Neural crest cell (in vitro differentiated cells): ENCODE results near the gene CFDP1. TPM values are rescaled to one million over a fixed set of nuclear protein-coding genes. Genes with fewer than 3 reads are reported as not detected.
"Not testable (repeated sequence)": the region's sequence is repeated elsewhere in the genome, so short reads cannot be mapped to it uniquely, and the experiment has no call there.

Source experiments
- DNase-seq: peaks from one replicate; pipeline ENCODE4 v3.0.0; 2021; ENCODE audit warnings: low read depth, mixed read lengths, low spot score
- H3K27ac Mint-ChIP-seq: one replicate; pipeline ENCODE4 v1.8.0; 2021; ENCODE audit warnings: mild to moderate bottlenecking, mixed read lengths; ENCODE audit not compliant: unreplicated experiment
- H3K27me3 Mint-ChIP-seq: 2 replicates; pipeline ENCODE4 v1.8.0; 2021; ENCODE audit warnings: low read depth, mild to moderate bottlenecking, mixed read lengths
- H3K36me3 Mint-ChIP-seq: 2 replicates; pipeline ENCODE4 v1.8.0; 2021; ENCODE audit warnings: low read depth, mild to moderate bottlenecking, mixed read lengths
- H3K4me1 Mint-ChIP-seq: 2 replicates; pipeline ENCODE4 v1.8.0; 2021; ENCODE audit warnings: mixed read lengths
- H3K4me3 Mint-ChIP-seq: one replicate; pipeline ENCODE4 v1.8.0; 2021; ENCODE audit warnings: mild to moderate bottlenecking, mixed read lengths
- H3K9me3 Mint-ChIP-seq: 2 replicates; pipeline ENCODE4 v1.8.0; 2021; ENCODE audit warnings: mixed read lengths
- total RNA-seq: library from RNA; stranded (reverse); gene quantifications from 2 replicates; pipeline ENCODE4 v1.2.1, GENCODE V29; 2021
- TF ChIP-seq, protein P1 (sequence below): fragments of 200-600 bp; sonication (generic); conservative IDR thresholded peaks from 2 replicates; pipeline ENCODE4 v1.5.0; 2021; ENCODE audit warnings: antibody characterized with exemption, mild to moderate bottlenecking

The CFDP1 gene
- total RNA-seq, 1 donor from 2014 or later: 99.8 TPM

DNA sequence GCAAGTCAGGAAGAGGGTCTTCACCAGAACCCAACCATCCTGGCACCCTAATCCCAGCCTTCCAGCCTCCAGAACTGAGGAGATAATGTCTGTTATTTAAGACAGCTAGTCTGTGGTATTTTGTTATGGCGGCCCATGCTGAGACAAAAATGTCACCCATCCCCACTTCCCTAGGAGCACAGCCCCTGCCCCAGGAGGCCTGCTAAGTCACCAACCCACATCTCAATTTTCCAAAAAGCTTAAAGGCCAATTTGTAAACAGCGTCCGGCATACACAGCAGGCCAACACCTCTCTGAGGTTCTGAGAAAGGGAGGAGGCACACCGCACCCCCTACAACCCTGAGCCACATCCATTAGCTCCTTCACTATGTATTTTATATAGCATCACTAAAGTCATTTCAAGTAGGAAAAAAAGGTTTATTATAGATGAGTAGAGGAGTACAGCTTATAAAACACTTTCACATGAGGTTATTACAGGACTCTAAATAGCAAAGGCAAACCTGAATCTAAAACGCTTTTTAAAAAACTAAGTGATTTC is 24.2 kb upstream of the CFDP1 start:
- Mint-ChIP-seq H3K27ac (no peak overlapping the region), H3K9me3 (no peaks in the 10 kb centered on the region), H3K4me3 (no peak overlapping the region), H3K27me3 (no peaks in the 10 kb centered on the region), H3K36me3 (peaks cover 7% of the 10 kb centered on the region), H3K4me1 (peaks cover 61% of the 10 kb centered on the region)
- TF ChIP-seq, protein P1, sequence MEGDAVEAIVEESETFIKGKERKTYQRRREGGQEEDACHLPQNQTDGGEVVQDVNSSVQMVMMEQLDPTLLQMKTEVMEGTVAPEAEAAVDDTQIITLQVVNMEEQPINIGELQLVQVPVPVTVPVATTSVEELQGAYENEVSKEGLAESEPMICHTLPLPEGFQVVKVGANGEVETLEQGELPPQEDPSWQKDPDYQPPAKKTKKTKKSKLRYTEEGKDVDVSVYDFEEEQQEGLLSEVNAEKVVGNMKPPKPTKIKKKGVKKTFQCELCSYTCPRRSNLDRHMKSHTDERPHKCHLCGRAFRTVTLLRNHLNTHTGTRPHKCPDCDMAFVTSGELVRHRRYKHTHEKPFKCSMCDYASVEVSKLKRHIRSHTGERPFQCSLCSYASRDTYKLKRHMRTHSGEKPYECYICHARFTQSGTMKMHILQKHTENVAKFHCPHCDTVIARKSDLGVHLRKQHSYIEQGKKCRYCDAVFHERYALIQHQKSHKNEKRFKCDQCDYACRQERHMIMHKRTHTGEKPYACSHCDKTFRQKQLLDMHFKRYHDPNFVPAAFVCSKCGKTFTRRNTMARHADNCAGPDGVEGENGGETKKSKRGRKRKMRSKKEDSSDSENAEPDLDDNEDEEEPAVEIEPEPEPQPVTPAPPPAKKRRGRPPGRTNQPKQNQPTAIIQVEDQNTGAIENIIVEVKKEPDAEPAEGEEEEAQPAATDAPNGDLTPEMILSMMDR: no peak
- DNase-seq: no peak

DNA sequence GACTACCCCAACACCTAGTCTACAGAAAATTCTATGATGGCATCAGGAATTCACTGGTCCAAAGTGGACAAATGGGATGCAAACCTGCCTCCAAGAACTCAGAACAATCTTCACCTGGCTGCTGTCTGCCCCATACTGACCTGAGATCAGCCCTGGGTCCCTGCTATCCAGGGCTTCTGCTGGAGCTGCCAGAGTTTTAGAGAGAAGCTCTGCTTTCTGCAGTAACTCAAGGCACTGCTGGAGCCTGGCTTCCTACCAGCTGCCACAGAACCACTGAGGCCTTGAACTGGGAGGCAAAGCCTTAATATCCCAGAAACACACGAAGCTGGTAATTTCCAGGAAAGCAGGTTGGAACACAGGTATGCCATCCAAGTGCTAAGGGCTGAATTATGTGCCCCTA is 23.7 kb upstream of the CFDP1 start:
- H3K27ac Mint-ChIP-seq: no peak overlapping the region
- peaks cover 58% of the 10 kb centered on the region for H3K4me1 Mint-ChIP-seq
- no peaks in the 10 kb centered on the region for H3K9me3 Mint-ChIP-seq
- H3K27me3 Mint-ChIP-seq: no peaks in the 10 kb centered on the region
- peaks cover 8% of the 10 kb centered on the region for H3K36me3 Mint-ChIP-seq
- no peak for DNase-seq
- TF ChIP-seq, protein P1: no peak
- H3K4me3 Mint-ChIP-seq: no peak overlapping the region

DNA sequence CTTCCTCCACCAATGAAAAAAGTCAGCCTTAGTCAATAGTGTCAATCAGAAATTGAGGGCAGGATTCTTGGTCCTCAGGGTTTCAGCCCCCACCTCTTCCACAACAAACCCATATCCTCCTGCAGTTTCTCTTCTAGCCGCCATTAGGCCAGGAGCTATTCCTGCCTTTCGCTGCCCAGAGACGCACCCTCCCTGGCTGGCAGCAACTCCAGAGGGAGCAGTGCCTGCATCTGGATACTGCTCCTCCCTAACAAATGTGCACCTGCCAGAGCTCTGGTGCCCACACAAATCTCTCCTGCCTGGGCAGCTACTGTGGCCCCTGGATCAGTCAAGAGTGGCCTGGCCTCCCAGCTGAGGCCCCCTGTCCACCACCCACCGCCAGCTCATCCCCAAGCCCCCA is 23.2 kb upstream of the CFDP1 start:
- H3K27ac Mint-ChIP-seq, DNase-seq, H3K27me3 Mint-ChIP-seq, H3K9me3 Mint-ChIP-seq, H3K36me3 Mint-ChIP-seq: not testable (repeated sequence)
- H3K4me1 Mint-ChIP-seq: peaks cover 53% of the 10 kb centered on the region
- H3K4me3 Mint-ChIP-seq: peak overlapping the region; percentile 23

DNA sequence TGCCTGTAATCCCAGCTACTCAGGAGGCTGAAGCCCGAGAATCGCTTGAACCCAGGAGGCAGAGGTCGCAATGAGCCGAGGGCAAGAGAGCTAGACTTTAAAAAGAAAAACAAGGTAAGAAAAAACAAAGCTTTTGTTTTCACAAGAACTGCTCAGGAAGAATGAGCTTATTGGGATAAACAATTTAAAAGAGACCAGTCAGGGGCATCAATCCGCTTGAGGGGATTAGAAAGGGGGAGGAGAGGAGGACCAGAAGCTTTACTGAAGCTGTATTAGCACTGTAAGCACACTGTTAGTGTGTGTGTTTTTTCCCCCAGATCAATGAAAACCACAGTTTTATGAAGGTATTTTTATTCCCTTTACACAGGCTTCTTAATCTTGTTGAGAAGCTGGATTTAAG is 22.4 kb upstream of the CFDP1 start:
- Mint-ChIP-seq H3K4me3 (peak overlapping the region; percentile 41), H3K4me1 (peaks cover 49% of the 10 kb centered on the region), H3K27me3 (no peaks in the 10 kb centered on the region), H3K27ac (no peak overlapping the region), H3K36me3 (peaks cover 9% of the 10 kb centered on the region), H3K9me3 (no peaks in the 10 kb centered on the region)
- TF ChIP-seq, protein P1: no peak
- no peak for DNase-seq

DNA sequence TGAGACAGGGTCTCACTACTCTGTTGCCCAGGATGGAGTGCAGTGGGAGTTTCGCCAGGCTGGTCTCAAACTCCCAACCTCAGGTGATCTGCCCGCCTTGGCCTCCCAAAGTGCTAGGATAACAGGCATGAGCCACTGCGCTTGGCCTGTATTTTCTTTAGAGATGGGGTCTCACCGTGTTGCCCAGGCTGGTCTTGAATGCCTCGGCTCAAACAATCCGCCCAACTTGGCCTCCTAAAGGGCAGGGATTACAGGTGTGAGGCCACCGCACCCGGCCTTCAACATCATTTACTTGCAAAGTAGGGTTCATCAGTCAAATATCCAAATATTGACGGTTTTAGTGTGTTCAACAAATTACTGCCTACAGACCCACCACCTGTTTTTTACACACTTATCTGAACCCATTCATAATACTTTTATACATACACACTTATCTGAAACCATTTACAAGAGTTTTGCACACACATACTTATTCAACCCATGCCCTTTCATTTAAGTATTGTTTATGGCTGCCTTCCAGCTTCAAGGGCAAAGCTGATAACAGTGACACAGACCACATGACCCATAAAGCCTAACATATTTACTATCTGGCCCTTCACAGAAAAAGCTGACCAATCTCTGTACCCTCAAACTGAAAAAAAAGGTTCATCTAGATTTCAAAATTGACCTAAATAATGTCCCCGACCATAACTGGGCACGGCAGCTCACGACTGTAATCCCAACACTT is 19.3 kb upstream of the CFDP1 start:
- no peak overlapping the region for H3K4me3 Mint-ChIP-seq
- peaks cover 13% of the 10 kb centered on the region for H3K36me3 Mint-ChIP-seq
- TF ChIP-seq, protein P1: no peak
- no peaks in the 10 kb centered on the region for H3K27me3 Mint-ChIP-seq
- DNase-seq: no peak
- H3K27ac Mint-ChIP-seq: no peak overlapping the region
- H3K4me1 Mint-ChIP-seq: peaks cover 39% of the 10 kb centered on the region
- no peaks in the 10 kb centered on the region for H3K9me3 Mint-ChIP-seq

DNA sequence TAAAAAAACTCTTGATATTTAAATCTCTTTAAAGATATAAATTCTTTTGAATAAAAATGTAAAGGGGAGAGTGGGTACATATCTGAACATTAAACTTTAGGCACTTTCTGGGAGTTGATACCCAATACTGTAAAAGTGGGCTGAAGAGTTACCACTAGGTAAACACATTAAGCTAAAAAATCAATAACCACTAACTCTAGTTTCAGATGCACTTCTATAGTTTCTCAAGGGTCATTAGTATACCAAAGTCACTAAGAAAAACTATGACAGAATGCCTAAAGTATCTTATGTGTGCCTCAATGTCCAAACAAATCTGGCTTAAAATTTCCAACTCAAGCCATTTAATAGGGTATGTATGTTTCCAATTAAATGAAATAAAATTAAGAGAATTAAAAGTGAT is 13.1 kb upstream of the CFDP1 start:
- H3K4me3 Mint-ChIP-seq: no peak overlapping the region
- no peaks in the 10 kb centered on the region for H3K9me3 Mint-ChIP-seq
- H3K36me3 Mint-ChIP-seq: peaks cover 17% of the 10 kb centered on the region
- H3K4me1 Mint-ChIP-seq: no peaks in the 10 kb centered on the region
- TF ChIP-seq, protein P1: no peak
- H3K27ac Mint-ChIP-seq: no peak overlapping the region
- H3K27me3 Mint-ChIP-seq: no peaks in the 10 kb centered on the region
- DNase-seq: no peak
